OCI-M2 (cell line): Measurements from ENCODE around the gene FOXL3.
"Not testable (repeated sequence)": the region's sequence is repeated elsewhere in the genome, so short reads cannot be mapped to it uniquely, and the experiment has no call there.

ENCODE experiments used
- DNase-seq: peaks from one replicate; lab custom pipeline; 2025; ENCODE audit not compliant: unreplicated experiment; lab: John Stamatoyannopoulos, UW

The FOXL3 gene

GRCh38 chr7:254337-255037 lies 35.5 kb upstream of the FOXL3 start:
- DNase-seq = no peak

GRCh38 chr7:255038-255435 lies 34.9 kb upstream of the FOXL3 start:
- DNase-seq = no peak

GRCh38 chr7:255721-256361 lies 34.1 kb upstream of the FOXL3 start:
- no peak for DNase-seq

- no peak for DNase-seq
These were observed 33.5 kb upstream of the FOXL3 start for GRCh38 chr7:256461-256940.

- DNase-seq = no peak
These were observed 32.9 kb upstream of the FOXL3 start for GRCh38 chr7:256981-257646.

- no peak for DNase-seq
These were observed 32.4 kb upstream of the FOXL3 start for GRCh38 chr7:257647-257992.

- DNase-seq = no peak
These were observed 31.3 kb upstream of the FOXL3 start for GRCh38 chr7:258476-259190.

GRCh38 chr7:259191-259505 lies 30.8 kb upstream of the FOXL3 start:
- no peak for DNase-seq

GRCh38 chr7:259751-260405 lies 30.1 kb upstream of the FOXL3 start:
- DNase-seq = no peak

- no peak for DNase-seq
These were observed 29.3 kb upstream of the FOXL3 start for GRCh38 chr7:260441-261281.

GRCh38 chr7:261341-262250 lies 28.4 kb upstream of the FOXL3 start:
- no peak for DNase-seq

- DNase-seq = no peak
These were observed 27.8 kb upstream of the FOXL3 start for GRCh38 chr7:262251-262572.

- DNase-seq = not testable (repeated sequence)
These were observed 27.2 kb upstream of the FOXL3 start for GRCh38 chr7:262631-263311.

GRCh38 chr7:263483-264351 lies 26.3 kb upstream of the FOXL3 start:
- DNase-seq = not testable (repeated sequence)

- no peak for DNase-seq
These were observed 25.3 kb upstream of the FOXL3 start for GRCh38 chr7:264541-265191.

- DNase-seq = no peak
These were observed 24.6 kb upstream of the FOXL3 start for GRCh38 chr7:265192-265997.
